Heart left ventricle (tissue), 13 donors: ENCODE measurements around the gene CHRNA7.

ENCODE experiments used
- CTCF ChIP-seq, 12 donors: fragments of 200-600 bp; sonication (generic) in 4 of 12; IDR thresholded peaks; one replicate each; pipeline versions ENCODE4 v1.5.0 to v1.8.0; 2018 to 2022; ENCODE audit warnings: antibody characterized with exemption in 12 of 12, mild to moderate bottlenecking in 5 of 12
- POLR2A ChIP-seq, 2 donors: fragments of 450-650 bp; IDR thresholded peaks; one replicate each; pipeline ENCODE4 v1.6.1; 2017; ENCODE audit warnings: antibody characterized with exemption in 2 of 2, mild to moderate bottlenecking in 2 of 2, moderate library complexity in 2 of 2
- donor health status: ischemic (EF 13 %, LVEDD 7.1; RV severe dilation, severe dysfunction).
- donor health status: DM: no; HTN: yes; CAD: no.
- donor health status: DM: no; HTN: no; CAD: no.
- donor health status: ischemic (EF 25% LVEDD 6.9; RV normal size, moderate dysfunction).
- donor health status: ischemic (EF 25% LVEDD 5.7; RV mildly dilated, moderate dysfunction).
- donor health status: ischemic (EF 35%, LVEDD 5.7; RV mildly dilated, moderate dysfunction).
- donor health status: nonischemic (EF 11% LVEDD 7.7; RV severe dilation, severe dysfunction).
- donor health status: DM: yes; HTN: yes; CAD: no.
- donor health status: PGD.
- donor health status: ischemic (EF 29% LVEDD 5.4; RV normal size, mild dysfunction).
- donor health status: nonischemic (EF 23%, LVEDD 6.1; RV moderate dilation, normal function).

- no peak for TF ChIP-seq CTCF (IDR thresholded peaks at IDR 0.05)
- TF ChIP-seq POLR2A (IDR thresholded peaks at IDR 0.05): no peak
Measured at GRCh38 chr15:32098033-32098432, 67.7 kb downstream of the CHRNA7 start.
